Measurements from ENCODE around the gene GALNT10.

DNA sequence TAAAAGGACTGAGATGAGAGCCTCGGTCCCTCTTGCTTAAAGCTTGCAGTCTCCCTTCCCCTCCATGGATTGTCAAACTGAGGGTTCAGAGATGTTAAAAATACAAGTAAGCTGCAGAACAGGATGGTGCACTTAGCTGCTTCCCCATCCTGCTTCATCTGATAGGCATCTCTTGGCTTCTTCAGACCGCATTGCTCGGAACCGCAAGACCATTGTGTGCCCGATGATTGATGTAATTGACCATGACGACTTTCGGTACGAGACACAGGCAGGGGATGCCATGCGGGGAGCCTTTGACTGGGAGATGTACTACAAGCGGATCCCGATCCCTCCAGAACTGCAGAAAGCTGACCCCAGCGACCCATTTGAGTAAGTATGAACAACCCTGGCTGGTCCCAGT is 189.7 kb downstream of the GALNT10 start:
- TF ChIP-seq, protein P1, sequence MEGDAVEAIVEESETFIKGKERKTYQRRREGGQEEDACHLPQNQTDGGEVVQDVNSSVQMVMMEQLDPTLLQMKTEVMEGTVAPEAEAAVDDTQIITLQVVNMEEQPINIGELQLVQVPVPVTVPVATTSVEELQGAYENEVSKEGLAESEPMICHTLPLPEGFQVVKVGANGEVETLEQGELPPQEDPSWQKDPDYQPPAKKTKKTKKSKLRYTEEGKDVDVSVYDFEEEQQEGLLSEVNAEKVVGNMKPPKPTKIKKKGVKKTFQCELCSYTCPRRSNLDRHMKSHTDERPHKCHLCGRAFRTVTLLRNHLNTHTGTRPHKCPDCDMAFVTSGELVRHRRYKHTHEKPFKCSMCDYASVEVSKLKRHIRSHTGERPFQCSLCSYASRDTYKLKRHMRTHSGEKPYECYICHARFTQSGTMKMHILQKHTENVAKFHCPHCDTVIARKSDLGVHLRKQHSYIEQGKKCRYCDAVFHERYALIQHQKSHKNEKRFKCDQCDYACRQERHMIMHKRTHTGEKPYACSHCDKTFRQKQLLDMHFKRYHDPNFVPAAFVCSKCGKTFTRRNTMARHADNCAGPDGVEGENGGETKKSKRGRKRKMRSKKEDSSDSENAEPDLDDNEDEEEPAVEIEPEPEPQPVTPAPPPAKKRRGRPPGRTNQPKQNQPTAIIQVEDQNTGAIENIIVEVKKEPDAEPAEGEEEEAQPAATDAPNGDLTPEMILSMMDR (IDR thresholded peaks at IDR 0.05): no peak
- TF ChIP-seq POLR2A (IDR thresholded peaks at IDR 0.05): no peak
